Activated CD8-positive, alpha-beta memory T cell treated with anti-CD3 and anti-CD28 coated beads, Interleukin-2, amount 50 U/mL, for 24 hours (primary cell): ENCODE data around the gene DUS1L.

Experiments
- DNase-seq: peaks from one replicate; pipeline ENCODE4 v3.0.0-alpha.2; 2020; ENCODE audit errors: extremely low read depth

Gene DUS1L

GRCh38 chr17:82087961-82088837 is 22.6 kb upstream of the DUS1L start:
- no peak for DNase-seq

DNA sequence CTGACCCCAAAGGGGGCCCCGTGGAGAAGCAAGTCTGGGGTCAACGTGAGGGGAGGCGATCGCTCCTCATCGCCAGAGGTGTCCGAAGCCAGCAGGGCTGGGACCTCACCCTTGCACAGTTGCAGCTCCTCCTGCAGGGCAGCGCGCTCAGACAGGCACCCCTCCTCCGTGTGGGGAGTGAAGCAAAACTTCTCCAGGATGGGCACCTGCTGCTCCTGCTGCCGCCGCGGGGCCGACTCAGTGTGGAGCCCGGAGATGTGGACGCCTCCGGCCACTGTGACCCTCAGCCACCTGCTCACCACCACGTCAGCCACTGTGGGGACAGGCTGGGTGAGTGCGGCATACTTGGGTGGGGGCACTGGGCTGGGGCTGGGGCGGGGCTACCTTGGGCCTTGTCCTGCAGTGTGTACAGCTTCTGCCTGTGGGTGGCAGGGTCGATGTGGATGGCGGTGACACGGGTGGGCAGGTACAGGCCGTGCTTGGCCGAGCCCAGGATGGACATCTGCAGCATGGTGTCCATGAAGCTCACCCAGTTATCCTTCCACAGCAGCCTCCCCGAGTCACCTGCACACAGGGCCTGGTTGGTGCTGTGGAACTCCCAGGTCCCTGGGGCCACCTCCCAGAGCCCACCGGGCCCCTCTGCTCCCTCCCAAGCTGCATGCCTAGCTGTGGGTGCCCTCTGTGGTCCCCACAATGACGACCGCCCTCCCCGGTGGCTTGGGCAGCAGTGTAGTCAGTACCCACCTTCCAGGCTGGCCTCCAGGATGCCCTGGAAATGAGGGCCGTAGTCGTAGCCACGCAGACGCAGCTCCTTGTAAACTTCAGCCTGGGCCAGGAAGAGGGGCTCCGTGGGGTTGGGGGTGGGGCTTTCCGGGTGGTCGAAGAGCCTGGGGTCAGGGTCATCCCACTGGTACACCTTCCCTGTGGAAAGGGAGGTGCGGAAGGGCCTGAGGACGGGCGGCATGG is 21.6 kb upstream of the DUS1L start:
- DNase-seq = no peak

GRCh38 chr17:82085931-82086764 is 20.5 kb upstream of the DUS1L start:
- no peak for DNase-seq

DNA sequence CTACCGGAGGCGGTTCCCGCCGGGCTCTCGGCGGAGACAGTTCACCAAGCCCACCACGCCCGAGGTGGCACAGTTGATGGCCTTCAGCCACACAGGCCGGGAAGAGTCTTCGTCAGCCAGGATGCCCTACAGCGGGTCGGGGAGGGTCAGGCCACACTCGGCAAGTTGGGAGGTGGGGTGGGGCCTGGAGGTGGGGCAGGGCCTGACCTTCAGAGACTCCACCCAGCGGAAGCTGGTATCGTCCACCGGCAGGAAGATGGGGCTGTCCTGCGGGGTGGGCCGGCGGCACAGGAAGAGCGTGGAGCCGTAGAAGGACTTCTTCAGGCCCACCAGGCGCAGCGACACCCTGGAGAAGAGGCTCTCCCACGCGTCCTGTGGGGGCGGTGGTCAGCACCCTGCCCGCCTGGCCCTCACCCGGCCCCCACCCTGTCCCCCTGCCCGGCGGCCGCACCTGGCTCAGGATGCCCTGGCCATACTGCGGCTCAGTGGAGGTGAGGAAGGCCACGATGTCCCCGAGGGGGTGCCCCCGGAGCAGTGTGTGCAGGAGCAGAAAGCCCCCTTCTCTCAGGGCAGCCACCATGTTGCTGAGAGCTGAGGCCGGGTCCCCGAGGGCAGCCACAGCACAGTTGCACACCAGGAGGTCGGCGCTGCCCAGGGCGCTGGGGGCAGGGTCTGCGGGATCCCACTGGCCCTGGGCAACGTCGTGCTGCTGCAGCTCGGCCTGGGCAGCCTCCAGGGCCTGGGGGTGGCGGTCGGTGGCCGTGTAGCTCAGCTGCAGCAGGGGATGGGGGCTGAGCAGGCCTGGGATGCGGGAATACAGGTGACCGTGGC is 19.6 kb upstream of the DUS1L start:
- DNase-seq = no peak

DNA sequence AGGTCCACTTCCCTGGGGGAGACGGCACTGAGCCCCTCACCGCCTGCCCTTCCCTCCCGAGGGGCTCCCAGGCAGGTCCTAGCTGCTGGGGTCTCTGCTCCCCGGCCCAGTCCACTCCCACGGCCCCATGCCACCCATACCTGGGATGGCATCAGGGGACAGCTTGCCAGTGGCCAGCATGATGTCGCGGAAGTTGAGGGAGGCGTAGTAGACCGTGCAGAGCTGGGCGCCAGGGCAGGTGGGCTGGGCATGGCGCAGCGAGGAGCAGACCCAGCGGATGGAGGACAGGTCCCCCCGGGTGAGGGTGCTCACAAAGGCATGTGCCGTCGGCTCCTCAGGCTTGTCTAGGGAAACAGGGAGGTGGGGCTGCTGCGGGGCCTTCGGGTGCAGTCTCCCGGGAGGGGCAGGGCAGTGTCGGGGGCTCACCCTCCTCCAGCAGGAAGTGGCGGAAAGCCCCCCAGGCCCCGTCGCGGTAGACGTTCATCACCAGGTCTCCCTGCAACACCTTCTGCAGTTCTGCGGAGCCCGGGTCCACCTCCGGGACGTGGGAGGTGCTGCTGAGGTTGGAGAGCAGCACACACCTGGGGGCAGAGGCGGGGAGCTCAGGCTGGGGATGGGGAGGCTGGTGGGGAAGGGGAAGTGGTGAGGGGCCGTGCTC is 18.9 kb upstream of the DUS1L start:
- no peak for DNase-seq

- no peak for DNase-seq
Observed at GRCh38 chr17:82083533-82084359, 18.1 kb upstream of the DUS1L start.

DNA sequence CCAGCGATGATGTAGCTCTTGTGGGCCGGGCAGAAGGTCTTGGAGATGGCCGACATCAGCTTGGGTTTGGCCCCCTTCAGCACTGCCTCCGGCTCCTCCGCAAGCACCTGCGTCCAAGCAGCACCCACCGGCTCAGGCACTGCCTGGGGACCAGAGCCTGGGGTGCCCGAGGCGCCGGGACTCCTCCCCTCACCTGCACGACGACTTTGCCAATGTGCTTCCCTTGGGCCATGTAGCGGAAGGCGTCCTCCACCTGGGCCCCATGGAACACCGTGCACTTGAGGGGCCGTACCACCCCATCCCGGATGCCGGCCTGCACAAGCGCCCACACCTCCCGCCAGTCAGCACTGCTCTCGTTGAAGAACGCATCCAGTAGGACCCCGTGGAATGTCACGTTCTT is 17.4 kb upstream of the DUS1L start:
- no peak for DNase-seq

DNA sequence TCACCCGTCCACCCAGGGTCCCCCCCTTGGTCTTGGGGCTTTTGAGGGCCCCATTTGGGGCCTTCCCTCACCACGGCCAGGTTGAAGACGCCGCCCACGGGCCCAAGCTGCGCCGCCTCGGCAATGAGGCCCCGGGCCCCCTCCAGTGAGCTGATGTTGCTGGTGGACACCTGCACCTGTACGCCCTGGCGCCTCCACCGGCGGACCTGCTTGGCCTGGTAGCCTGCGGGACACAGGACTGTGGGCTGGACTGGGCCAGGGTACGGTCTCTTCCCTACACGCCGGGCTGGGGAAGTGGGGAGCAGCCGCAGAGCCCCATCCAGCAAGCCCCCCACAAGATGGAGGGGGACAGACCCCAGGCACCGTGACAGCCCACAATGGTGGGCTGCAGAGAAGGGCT is 16.9 kb upstream of the DUS1L start:
- no peak for DNase-seq

- no peak for DNase-seq
Observed at GRCh38 chr17:82081966-82082365, 16.4 kb upstream of the DUS1L start.

DNA sequence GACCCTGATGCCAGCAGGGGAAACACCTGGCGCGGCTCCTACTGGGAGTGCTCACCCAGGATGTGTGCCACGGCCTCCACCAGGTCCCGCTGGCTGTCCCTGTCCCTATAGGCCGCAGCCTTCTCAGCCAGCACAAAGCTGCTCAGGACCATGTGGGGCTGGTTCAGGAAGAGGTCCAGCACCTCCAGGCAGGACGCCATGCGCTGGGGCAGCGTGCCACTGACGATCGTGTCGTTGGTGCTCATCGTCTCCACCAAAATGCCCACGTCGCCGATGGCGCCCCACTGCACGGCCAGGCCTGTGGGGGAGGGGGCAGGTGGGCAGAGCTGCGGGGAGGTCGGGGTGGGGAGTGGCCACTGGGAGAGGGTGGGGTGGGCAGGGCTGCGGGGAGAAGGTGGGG is 15.9 kb upstream of the DUS1L start:
- no peak for DNase-seq

- DNase-seq = no peak
Observed at GRCh38 chr17:82080789-82081464, 15.3 kb upstream of the DUS1L start.

GRCh38 chr17:82080048-82080788 is 14.6 kb upstream of the DUS1L start:
- no peak for DNase-seq

DNA sequence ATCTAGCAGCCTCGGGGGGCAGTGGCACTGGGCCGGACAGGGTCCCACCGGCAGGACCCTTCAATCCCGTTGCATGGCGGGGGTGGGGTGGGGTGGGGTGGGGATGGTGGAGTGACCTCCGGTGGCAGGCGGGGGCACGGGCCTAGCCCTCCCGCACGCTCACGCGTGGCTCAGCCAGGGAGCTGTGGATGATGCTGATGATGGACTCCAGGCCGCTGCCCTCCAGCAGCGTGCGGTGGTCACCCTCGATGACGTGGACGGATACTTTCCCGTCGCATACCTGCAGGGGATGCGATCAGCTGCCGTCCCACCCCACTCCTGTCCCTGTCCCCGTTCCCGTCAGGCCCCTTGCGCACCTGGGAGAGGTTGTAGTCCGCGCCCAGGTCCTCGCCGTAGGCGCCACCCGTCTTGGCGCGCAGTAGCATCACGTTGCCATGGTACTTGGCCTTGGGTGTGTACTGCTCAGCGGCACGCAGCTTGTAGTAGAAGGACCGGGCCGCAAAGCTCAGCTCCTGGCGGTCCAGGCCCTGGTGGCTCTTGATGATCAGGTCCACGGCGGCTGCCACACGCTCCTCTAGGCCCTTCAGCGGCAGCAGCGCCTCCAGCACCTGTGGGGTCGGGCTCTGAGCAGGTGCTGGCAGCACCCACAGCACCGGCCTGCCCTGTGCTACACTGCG is 13.5 kb upstream of the DUS1L start:
- no peak for DNase-seq

DNA sequence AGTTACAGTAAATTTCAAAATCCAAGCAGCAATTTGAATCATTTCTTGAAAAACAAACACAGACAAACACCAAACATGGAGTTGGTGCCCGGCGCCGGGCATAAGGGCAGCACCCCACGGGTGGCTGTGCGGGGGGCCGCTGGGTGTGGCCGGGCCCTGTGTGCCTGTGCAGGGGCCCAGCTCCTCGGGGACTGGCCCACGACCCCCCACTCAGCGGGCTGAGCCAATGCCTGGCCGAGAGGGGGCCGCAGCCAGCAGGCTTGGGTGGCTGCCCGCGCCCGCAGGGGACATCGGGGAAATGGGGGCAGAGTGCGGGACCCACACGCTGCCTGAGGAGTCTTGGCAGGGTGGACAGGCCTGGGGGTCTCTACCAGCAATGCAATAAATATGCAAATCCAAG is 12.8 kb upstream of the DUS1L start:
- no peak for DNase-seq

GRCh38 chr17:82077617-82078358 is 12.2 kb upstream of the DUS1L start:
- no peak for DNase-seq

DNA sequence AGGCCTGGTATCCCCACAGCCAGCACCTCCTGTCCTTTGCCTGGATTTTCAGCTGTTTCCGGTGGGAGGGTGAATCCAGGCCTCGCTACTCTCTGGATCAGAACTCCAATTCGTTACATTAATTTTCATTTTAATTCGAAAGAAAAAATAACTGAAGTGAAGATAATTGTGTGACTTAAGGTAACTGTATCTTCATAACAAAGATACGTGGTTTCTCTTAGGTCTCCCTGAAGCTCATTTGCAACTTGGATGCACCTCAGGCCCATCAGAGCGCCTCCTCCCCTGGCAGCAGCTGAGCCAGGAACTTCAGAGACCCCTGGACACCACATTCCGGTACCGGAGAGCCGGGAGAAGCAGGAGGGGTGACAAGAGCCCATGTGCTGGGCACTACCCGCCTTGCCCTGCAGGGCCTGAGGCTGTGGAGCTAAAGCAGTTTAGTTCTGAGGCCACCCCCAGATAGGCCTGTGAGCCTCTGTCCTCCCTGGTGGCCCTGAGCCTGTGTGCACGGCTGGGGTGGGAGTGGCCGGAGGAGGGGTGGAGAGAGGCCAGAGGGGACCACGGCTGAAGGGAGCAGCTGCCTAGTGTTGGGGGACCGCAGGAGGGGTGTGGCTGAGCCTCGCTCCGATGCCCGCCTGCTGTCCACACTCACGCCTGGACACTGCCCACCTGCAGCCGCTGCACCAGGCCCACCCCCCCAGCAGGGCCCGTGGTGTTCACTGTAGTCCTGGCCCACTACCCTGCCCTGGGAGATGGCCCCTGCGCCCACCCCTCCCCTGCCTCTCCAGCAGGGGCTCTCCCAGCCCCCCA is 11.4 kb upstream of the DUS1L start:
- DNase-seq = no peak
